NCI-H2107 treated with DMSO at 0.1 percent for 48 hours (cell line): ENCODE measurements around the gene KCMF1.

Source experiments
- DNase-seq: peaks from one replicate; lab custom pipeline; 2025; ENCODE audit not compliant: unreplicated experiment; lab: John Stamatoyannopoulos, UW

Gene KCMF1

DNA sequence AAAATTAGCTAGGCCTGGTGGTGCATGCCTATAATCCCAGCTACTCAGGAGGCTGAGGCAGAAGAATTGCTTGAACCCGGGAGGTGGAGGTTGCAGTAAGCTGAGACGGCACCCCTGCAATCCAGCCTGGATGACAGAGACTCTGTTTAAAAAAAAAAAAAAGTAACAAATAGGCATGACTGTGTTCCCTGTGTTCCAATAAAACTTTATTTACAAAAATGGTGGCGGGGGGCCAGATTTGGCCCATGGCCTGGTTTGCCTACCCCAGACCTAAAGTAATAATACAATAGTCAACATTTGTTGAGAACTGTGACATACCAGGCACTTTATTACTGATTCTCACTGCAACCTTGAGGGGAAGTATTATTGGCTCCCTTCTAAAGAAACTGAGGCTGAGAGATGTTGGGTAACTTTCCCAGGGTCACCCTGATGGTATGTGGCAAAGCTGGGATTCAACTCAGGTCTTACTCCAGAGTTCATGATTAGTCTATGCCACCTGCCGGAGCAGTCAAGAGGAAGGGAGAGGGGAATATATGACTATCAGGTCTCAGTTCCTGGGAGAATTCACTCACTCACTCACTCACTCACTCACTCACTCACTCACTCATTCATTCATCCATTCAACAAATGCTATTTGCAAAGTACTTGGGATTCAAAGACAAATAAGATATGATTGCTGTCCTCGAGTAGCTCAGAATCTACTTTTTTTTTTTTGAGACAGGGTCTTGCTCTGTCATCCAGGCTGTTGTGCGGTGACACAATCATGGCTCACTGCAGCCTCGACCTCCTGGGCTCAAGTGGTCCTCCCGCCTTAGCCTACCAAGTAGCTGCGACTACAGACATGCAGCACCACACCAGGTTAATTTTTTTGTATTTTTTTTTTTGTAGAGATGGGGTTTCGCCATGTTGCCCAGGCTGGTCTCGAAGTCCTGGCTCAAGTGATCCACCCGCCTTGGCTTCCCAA, 14.3 kb upstream of the KCMF1 start:
- no peak for DNase-seq

DNA sequence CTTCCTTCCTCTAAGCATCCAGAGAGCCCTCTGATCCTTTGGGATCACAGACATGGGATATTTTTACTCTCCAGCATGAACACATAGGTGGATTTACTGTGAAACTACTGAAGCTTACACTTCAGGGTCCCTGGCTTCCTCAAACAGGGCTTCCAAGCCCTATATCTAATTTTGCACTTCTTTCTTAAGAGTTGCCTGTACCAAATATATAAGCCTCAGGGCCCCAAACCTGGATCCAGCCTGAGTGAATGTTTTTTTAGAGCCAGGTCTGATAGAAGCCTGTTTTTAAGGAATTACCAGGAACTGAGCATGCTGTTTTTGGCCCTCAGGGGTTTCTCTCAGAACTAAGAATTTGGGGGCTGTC, 13.2 kb upstream of the KCMF1 start:
- DNase-seq, result no peak

DNA sequence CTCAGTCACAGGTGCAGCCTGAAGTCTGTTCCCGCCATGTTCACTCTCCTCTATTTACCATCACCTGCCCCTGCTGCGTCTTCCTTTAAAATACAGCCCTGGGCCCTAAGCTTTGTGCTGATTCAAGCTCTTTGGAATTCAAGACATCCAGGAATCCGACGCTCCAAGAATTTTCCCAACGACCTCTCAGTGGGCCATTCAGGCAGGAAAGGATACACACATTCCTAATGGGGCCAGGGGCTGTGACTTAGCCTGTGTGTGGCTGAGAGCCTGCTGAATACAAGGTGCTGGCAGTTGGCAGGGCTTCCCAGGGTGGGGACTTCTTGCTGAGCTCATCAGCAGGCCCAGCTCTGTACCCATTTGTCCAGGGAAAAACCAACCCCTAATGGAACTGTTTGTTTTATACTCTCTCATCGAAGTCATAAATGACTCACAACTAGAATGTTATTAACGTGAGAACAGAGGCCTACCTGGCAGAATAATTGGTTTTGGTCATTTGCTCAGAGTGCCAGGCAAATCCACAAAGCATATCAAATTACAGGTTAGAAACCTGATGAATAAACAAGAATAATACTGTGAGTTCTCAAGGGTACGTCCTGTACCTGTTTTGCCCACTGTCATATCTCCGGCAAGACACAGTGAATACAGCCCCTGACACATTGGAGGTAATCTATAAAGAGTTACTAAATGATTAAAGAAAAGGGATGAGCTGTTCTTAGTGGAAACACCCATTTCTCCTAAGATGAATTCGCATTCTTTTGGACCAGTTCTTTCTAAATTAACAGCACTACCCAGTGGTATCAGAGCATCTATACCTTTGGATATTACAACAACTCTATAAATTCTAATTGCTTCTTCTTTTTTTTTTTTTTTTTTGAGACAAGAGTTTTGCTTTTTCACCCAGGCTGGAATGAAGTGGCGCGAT, 12.6 kb upstream of the KCMF1 start:
- DNase-seq, result peak; percentile 87

DNA sequence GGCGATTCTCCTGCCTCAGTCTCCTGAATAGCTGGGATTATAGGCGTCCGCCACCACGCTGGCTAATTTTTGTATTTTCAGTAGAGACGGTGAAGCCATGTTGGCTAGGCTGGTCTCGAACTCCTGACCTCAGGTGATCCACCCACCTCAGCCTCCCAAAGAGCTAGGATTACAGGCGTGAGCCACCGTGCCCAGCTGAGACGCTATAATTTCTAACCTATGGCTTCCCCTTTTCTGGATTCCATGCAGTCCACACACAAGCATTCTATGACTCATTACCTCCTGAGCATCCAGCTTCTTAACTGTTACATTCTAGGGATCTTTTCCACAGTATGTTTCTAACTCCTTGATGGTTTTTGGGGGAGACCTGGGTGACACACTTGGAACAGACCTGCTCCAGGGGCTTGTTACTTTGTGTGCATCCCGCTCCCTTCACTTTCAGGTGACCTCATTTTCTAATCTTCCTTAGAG, 11.8 kb upstream of the KCMF1 start:
- DNase-seq, result no peak

DNA sequence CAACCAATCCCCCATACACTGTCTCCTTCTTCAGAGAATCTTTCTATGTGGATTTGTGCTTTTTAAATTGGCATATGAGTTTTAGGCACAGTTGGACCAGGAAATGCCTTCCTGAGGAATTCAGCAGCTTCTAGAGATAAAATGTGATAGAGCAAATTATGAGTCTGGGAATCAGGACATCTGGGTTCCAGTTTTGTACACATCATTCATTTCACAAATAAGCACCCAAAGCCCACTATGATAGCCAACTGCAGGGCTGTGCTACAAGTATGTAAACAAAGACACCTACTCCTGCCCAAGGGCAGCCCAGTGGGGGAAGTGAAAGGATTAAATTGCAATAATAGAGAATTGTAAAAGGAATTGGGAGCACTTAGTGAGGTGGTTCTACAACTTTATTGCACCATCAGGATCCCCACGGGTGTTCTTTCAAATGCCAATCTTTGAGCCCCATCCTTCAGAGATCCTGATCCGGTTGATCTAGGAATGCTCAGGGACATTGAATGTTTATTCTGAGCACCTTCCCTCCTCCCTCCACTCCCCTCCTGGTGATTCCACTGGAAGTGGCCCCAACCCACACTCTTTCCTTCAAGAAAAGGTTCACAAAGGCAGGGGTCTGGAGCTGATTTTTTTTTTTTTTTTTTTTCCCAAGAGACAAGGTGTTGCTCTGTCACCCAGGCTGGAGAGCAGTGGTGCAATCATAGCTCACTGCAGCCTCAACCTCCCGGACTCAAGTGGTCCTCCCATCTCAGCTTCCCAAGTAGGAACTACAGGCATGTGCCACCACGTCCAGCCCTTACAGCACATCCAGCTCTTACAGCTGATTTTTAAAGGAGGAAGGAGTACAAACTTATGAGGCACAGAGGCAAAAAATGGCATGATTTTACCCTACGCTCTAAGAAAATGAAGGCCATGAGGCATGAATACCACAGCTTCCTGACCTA, 11.1 kb upstream of the KCMF1 start:
- peak; percentile 40 for DNase-seq

DNA sequence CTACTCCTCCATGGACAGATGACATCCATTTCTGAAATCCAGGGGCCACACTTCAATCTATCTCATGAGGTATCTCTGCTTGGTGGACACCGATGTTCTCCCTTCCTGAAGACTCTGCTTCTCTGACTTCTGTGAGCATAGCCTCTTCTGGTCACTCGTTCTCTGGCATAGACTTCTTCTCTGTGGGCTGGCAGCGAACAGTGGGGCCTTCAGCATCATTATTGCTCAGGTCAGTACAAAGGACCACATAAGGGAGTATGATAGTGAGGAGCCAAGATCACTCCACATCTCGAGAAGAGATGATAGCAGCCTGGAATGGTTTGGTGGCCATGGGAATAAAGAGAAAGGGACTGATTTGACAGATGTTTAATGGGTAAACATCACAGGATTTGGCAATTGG, 8.0 kb upstream of the KCMF1 start:
- DNase-seq, result no peak

DNA sequence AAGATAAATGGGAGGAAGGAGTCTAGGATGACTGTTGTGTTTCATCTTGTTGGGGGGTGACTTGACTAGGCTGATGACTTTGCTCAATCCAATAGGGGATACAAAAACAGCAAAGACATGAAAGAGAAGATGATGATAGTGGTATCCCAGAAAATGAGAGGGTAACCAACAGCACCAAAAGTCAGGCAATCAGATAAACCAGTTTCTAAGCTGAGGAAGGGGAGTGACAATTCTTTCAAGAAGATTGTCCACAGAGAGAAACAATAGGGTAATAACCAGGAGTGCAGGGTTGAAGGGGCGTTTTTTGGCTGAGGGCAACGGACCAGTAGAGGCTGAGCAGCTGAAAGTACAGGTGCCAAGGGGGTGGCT, 7.7 kb upstream of the KCMF1 start:
- DNase-seq, result no peak

DNA sequence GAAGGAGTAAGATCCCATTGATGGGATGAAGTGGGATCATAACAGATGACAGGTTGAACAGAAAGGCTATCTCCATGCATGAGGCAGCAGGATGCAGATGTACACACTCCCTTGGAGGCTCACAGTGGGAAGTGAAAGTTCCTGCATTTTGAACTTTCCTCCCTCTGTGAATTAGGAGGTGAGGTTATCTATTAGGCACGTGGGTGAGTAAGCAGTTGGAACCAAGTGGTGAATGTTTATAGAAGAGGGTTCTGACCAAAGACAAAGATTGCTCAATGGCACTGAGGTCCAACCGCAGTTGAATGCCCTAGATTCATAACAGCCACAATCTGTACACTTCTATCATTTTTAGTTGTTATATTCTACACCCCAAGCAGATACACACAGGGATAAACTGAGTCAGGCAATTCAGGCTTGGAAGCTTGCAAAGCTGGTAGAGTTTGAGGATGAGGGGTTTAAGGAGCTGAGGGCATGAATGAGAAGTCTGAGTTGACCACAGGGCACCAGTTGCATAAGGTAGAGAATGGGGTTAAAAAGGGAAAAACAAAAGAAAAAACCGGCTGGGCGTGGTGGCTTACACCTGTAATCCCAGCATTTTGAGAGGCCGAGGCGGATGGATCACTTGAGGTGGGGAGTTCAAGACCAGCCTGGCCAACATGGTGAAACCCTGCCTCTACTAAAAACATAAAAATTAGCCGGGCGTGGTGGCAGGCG, 7.1 kb upstream of the KCMF1 start:
- no peak for DNase-seq

DNA sequence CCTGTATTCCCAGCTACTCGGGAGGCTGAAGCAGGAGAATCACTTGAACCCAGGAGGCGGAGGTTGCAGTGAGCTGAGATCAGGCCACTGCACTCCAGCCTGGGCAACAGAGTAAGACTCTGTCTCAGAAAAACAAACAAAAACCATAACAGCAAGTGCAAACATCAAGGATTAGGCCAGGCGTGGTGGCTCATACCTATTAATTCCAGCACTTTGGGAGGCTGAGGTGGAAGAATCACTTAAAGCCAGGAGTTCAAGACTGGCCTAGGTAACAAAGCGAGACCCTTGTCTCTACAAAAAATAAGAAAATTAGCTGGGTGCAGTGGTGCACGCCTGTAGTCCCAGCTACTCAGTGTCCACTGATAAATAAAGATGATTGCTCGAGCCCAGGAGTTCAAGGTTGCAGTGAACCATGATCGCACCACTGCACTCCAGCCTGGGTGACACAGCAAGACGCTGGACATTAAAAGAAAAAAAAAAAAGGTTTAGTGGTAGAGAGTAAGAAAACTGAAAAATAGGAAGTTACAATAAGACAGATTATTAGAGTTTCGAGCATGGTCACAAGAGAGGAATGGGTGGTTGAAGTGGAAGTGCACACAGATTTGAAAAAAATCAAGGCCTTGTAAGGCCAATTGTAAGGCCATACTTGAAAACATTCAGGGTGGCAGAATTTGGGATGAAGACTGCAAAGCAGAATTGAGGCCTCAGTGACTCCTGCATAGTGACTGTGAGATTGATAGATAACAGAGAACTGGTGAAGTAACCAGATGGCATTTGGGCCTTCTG, 6.4 kb upstream of the KCMF1 start:
- DNase-seq, result no peak

DNA sequence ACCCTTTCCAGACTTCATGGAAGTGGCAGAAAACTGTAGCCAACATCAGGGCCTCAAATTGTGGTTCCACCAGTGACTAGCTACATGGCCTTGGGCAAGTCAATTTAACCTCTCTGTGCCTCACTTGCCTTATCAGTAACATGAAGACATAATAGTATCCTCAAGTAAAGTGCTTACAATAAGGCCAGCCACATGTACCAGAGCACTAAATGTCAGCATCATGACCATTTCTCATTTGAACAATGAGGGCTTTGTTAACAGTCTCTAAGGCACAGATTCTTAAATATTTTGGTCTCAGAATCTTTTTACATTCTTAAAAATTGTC, 5.8 kb upstream of the KCMF1 start:
- DNase-seq, result no peak

DNA sequence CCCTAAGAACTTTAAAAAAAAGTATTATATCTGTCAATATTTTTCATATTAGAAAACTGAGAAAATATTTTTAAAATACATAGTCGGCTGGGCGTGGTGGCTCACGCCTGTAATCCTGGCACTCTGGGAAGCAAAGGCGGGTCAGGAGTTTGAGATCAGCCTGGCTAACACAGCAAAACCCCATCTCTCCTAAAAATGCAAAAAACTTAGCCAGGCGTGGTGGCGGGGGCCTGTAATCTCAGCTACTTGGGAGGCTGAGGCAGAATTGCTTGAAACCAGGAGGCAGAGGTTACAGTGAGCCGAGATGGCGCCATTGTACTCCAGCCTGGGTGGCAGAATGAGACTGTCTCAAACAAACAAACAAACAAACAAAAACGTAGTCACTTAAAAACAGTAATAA, 5.1 kb upstream of the KCMF1 start:
- DNase-seq, result no peak

DNA sequence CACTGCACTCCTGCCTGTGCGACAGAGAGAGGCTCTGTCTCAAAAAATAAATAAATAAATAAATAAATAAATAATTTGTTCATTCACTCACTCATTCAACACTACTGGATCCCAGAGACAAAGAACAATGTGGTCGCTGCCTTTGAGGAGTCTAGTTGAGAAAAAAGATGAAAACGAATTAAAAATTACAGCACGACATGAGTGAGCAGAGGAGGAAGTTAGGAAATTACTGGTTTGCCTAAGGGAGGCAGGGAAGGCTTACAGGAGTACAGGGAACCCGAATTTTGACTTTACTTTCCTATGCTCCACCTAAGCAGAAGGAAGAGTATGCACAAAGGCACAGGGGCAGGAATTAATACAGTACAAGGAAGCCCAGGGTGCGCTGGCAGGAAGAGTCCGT, 4.2 kb upstream of the KCMF1 start:
- no peak for DNase-seq

DNA sequence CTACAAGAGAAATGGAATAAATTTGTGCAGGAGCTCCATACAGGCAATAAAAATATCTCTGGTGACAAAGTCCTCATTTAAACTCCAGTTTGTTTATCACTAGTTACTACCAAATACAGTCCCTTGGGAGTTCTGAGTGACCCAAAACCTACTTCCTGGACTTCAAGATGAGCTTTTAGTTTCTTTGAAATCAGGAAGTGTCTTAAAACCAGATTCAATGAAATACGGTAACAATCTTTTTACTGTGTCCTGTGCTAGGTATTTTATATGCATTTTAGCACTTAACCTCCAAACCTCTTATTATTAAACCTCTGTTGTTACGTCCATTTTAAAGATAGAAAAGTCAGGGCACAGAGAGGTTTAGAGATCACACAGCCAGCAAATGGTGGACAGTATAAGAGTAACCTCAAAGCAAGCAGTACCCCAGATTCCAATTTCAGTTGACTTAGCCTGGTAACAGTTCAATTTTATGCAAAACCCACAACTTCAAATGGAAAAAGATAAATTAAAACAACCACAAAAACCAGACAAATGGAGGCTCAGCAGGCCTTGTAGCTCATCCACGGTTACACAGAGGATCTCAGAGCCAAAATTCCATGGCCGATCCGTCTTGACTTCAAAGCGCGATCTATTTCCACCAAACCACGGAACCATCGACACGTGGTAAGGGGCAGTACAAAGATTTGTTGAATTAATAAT, 1.3 kb upstream of the KCMF1 start:
- no peak for DNase-seq

DNA sequence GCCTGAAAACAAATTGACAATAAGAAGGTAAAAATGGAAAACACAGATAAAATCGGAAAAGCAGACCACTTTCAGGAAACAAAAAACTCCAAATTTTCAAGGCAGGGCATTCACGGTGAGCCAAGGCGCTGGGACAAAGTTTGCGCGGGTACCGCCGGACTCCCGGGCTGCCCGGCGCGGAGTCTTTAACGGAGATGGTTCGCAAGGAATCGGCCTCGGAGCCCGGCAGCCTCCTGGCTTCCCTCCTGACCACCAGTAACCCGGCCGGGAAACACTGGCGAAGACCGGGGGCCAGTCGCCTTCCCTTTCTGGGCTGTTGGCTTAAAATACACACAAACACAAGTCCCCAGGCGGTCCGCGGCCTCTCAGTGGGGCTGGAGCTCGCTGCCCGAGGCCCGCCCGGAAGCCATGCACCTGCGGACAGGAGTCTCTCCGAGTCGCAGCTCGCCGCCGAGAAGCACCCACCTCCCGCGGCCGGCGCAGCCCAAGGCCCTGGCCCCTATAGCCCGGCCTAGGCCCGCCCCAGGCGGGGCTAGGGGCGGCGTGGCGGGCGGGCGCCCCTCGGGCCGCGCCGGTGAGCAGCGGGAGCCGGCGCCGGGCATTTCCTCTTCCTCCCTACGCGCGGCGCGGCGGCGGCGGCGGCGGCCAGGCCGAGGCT, 622 bp upstream of the KCMF1 start:
- no peak for DNase-seq

DNA sequence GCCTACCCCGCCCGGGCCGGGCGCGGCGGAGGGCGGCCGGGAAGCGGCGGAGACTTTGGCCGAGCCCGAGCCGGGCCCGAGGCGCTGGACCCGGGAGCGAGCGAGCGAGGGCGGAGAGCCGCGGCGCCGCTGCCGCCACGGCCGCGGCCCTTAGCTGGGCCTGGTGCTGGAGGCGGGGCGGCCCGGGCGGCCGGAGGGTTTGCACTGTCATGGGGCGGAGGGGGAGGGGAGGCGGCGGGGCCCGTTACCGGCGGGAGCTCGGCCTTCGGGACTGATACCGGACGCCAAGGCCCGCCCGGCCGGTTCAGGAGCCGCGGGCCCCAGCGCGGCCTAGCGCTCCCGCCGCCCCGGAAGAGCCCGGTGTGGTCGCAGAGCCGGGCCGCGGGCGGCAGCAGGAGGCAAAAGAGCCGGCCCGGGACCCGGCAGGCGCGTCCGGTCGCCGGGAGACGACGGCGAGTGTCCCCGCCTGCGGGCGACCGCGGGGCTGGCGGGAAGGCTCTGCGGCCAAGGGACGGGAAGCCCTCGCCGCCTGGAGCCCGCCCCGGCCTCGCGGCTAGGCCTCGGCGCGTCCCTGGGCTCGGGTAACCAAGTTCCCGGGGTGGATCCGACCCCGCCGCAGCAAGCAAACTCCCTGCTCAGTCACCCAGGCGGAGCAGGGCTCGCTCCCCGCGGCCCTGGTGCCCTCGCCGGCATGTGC, 697 bp downstream of the KCMF1 start:
- no peak for DNase-seq

DNA sequence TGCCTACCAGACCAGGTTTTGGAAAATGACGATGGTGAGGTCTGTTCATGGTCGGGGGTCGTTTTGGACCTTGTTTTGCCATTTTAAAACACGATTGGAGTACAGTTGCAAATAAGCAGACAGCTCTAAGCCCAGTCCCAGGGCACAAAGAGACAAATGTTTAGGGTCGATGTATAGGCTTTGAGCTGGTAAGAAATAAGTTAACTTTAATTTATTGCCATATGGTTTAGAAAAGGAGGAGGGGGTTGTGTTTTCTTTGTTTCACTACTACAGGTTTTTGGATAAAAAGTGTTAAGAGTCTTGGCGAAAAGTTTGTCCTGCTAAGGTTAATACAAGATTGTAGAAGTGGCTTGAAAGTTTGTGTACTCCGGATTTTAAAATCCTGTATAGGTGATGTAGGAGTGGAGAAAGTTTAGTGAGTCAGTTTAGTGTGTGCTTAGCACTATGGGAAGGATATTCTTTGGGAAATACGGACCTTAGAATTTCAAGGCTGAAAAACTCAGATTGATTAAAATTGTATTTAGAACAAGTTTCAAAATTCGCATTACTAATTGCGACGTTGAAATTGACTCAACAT, 1.3 kb downstream of the KCMF1 start:
- DNase-seq, result no peak

DNA sequence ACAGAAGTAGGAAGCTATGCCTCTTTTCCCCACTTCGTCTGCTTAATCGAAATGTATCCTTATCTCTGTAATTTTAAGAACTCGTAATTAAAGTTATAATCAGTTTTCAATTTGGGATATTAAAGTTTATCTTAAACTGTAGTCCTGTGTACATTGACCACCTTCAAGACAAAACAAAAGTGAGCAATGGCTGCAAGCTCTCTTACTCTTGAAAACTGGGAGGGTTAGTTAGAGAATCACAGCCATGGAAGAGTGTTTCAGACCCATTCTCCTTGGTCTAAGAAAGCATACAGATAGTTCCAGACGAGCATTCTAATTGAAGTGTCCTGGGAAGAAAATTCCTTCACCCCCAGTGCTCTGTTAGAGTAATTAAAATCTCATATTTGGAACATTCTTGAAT, 2.0 kb downstream of the KCMF1 start:
- no peak for DNase-seq
